GM18870 (cell line): ENCODE data around the gene ABCD4.

Experiments used
- ATAC-seq: cut with Tn5 transposase; IDR thresholded peaks from one replicate; pipeline ENCODE4 v1.9.1; 2021; ENCODE audit warnings: moderate library complexity; ENCODE audit not compliant: unreplicated experiment

ABCD4 gene

GRCh38 chr14:74260525-74261233, 42.1 kb downstream of the ABCD4 start:
- ATAC-seq, result no peak

GRCh38 chr14:74259513-74259912, 43.2 kb downstream of the ABCD4 start:
- ATAC-seq, result no peak

GRCh38 chr14:74258764-74259035, 44.0 kb downstream of the ABCD4 start:
- ATAC-seq, result no peak

GRCh38 chr14:74257941-74258763, 44.6 kb downstream of the ABCD4 start:
- no peak for ATAC-seq

DNA sequence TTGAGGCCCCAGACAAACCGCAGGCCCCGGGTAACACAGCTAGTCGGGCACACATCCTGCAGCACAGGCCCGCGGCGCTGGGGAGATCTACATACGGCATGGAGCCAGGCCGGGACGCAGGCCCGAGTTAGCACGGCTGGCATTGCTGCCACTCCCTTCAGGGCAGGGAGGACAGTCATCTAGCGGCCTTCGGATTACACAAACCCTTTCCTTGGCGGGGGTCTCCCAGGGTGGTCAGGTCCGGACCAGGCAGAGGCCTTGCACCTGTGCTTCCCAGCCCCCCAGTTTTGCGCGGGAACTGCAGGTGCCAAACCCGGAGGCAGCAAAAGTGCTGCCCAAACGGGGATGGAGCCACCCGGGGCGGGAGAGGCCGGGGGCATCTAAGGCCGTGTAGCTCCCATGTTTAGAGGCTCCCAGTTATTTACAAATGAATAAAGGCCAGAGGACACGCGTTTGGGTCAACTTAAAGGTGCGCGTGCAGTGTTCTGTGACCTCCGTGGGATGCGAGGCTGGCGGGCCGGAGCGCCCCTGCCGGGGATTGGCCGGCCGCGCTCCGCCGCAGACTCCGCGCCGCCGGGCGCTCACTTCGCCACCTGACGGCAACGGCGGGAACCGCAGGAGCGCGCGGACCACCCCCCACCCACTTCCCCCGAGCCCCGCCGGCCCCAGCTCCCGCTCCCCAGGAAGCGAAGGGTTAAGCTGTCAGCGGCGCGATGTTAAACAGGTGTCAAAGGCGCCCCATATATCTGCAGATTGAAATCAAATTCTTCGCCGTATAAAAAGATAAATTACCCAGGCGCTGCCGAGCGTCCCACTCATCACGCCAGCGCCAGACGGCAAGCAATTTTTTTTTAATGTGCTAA, 45.4 kb downstream of the ABCD4 start:
- ATAC-seq, result no peak

DNA sequence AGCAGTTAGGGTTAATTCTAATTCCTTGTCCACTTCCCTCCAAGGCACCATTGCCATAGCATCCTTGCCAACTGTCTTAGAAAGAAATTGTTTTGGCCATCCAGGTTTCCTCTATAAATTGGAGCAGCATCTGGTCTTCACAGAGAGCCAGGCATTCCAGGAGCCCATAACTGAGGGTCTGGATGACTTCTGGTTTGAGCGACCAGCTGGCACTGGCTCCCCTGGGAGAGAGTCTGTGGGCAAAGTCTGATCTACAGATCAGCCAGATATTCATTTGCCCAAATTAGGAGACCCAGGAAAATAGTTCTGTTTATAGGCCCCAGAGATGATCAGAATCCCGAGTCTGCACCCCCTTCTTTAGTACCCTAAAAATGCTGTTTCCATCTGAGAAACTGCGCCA, 47.5 kb downstream of the ABCD4 start:
- ATAC-seq, result no peak

GRCh38 chr14:74249433-74250375, 53.0 kb downstream of the ABCD4 start:
- no peak for ATAC-seq

DNA sequence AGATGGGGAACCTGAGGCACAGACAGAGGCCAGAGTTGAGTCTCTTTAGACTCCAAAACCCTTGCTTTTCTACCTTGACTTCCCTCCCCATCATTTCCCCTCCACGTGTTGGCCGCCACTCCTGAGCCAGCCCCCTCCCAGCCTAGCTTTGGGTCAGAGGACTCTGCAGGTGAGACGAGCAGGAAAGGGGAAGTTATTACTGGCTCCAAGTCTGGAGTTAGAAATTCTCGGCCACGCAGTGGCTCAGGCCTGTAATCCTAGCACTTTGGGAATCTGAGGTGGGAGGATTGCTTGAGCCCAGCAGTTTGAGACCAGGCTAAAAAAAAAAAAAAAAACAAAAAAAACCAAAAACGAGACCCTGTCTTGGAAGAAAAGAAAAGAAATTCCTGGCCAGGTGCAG, 54.7 kb downstream of the ABCD4 start:
- ATAC-seq, result no peak

DNA sequence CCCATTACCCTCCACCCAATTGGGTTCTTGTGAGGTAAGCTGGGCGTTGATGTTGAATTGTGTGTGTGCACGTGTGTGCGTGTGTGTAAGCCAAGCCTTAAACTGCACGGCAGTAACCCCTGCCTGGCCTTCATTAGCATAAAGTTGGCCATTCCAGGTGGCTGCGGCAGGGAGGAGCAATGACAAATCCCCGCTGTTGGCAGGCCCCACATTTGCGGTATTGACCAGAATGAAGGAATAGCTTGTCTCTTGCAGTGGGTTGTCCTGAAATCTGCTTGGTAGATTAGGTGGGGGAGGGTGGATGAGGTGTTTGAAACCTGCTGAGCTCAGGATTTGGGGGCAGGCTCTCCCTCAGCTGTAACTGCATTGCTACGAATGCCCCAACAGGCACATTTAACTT, 56.2 kb downstream of the ABCD4 start:
- no peak for ATAC-seq

DNA sequence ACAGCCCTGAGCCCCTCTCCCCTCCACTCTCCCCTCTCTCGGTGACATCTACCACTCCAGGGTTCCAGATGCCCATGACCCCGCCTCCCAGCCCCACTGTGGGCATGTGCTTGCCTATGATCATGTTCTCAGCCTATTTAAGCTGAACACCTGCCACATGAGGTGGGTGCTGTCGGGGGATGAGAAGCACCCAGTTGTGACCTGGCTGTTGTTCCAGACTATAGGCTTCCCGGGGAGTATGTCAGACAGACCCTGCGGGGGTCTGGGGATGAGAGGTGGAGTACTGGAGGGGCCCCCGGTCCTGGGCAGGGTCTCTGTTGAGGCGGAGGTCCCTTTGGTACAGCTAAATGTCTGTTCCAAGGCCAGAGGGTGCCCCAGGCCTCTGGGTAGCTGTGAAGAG, 57.4 kb downstream of the ABCD4 start:
- no peak for ATAC-seq

DNA sequence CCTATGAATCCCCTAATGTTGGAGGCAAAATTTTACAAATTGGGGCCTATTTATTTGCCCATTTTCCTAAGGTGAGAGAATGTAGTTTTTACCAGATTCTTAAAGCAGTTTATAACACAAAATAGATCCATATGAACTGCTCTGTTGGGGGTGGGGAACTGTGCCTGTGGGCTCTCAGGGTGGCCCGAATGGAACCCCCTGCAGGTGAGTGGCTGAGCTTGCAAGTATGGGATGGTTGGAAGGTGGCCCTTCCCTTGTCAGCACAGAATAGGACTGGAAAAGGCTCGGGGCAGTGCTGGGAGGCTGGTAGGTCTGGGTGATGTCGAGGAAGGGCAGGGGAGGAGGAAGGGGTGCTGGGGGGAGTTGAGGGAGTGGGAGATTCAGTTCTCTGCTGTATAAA, 58.6 kb downstream of the ABCD4 start:
- ATAC-seq, result no peak

- no peak for ATAC-seq
Observed at GRCh38 chr14:74243051-74243450, 59.7 kb downstream of the ABCD4 start.

DNA sequence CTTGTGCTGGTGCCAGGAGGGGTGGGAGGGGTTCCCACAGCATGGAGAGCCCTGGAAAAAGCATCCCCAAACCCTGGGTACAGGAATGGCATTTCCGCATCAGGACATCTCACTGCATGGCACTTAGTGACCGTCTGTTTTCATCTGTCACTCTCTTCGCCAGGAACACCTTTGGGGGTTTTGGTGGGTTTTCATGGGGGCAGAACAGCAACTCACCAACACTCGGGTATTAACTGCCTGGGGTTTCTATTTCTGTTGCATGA, 60.0 kb downstream of the ABCD4 start:
- no peak for ATAC-seq

- no peak for ATAC-seq
Observed at GRCh38 chr14:74242021-74242779, 60.5 kb downstream of the ABCD4 start.

DNA sequence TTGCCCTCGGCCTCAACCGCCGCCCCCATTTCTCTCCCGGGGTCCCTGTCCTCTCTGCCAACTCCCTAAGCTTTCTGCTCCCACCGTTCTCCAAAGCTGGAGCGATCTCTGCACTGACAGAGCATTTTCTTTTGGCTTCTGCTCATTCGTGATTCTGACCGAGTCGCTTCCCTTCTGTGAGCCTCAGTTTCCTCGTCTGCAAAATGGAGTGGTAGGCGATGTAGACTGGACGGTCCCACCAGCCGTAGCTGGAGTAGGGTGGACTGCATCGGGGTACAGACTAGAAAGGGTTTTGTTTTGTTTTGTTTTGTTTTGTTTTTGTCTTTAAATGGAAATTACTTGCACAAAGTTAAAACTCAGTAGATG, 61.1 kb downstream of the ABCD4 start:
- ATAC-seq, result no peak

DNA sequence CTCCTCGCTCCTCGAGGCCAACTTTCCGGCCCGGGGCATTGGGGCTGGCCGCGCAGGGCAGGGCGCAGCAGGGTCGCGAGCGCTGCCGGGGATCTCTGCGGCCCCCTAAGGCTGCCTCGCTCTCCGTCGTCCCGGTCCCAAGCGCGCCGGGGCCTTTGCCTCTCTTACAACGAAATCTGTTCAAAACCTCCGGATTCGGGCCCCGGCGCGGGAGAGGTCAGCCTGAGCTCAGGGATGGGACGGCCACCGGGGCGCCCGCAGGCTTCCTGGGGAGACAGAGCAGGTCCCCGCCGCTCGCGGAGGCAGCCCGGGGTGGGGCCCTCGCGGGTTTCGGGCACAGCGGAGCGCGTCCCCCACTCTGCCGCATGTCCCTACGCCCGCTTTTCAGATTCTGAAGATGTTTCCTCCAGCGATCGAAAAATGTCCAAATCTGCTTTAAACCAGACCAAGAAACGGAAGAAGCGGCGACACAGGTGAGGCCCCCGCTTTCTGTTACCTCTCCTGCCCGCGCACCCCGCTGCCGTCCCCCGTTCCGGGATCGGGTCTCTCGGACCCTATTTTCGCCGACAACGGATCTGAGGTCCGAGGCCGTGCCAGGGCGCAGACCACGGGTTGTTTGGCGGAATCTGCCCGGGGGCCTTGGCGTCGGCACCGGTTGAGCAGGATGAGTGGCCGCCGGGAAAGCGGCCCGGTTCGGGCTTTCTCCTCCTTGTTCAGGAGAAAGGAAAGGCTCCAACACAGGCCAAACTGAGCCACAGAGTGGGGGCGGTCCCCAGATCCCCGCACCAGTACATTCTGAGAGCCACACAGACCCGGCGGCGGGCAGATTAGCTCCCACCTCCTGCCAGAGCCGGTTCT, 61.7 kb downstream of the ABCD4 start:
- no peak for ATAC-seq

- no peak for ATAC-seq
Observed at GRCh38 chr14:74239848-74240793, 62.6 kb downstream of the ABCD4 start.
